Measurements from ENCODE around the gene RNU7-1.
"Not testable (repeated sequence)": the region's sequence is repeated elsewhere in the genome, so short reads cannot be mapped to it uniquely, and the experiment has no call there.

RNU7-1 gene

DNA sequence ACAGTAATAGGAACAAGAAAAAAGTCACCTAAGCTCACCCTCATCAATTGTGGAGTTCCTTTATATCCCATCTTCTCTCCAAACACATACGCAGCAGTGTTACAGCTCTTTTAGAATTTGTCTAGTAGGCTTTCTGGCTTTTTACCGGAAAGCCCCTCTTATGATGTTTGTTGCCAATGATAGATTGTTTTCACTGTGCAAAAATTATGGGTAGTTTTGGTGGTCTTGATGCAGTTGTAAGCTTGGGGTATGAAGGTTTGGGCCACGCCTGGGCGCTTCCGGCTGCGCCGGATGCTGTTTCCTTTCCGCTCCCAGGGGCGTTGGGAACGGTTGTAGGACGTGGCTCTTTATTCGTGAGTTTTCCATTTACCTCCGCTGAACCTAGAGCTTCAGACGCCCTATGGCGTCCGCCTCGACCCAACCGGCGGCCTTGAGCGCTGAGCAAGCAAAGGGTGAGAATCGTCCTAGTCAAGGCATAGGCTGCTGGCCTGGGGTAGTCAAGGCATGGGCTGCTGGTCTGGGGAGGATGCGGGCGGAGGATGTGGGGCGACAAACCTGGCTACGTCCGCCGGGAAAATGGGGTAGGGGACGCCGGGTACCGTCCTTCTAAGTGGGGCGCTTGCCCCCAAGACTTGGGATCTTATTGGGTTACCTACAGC, at the start of gene RNU7-1, which contains the start of gene C12orf57:
TSS of gene RNU7-1 (plus strand) at position 95 of the 659 bp plus-strand sequence.
TSS of gene C12orf57 (plus strand) at position 301 of the 659 bp plus-strand sequence. CDS start at position 401, 100 bp downstream.
- DNase-seq = peak; percentile 94

DNA sequence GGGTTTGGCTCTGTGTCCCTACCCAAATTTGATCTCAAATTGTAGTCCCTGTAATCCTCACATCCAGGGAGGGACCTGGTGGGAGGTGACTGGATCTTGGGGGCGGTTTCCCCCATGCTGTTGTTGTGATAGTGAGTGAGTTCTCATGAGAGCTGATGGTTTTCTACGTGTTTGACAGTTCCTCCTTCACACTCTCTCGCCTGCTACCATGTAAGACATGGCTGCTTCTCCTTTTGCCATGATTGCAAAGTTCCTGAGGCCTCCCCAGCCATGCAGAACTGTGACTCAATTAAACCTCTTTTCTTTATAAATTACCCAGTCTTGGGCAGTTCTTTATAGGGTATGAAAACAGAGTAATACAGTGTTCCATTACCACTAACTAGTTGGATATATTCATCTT, 49.3 kb upstream of the RNU7-1 start:
- no peak for DNase-seq

DNA sequence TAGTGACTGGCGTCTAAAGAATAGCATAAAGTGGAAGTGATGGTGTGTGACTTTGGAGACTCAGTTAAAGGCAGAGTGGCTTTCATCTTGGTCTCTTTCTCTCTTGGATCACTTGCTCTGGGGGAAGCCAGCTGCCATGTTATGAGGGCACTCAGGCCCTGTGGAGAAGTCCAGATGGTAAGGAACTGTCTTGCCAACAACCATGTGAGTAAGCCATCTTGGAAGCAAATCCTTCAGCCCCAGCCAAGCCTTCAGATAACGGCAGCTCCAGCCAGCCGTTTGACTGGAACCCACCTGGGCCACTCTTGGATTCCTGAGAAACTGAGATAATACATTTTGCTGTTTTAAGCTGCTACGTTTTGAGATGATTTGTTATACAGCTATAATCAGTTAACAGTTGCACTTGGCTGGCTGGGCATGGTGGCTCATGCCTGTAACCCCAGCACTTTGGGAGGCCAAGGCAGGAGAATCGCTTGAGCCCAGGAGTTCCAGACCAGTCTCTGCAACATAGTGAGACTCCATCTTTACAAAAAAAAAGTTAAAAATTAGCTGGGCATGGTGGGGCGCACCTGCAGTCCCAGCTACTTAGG, 46.7 kb upstream of the RNU7-1 start:
- DNase-seq = no peak

DNA sequence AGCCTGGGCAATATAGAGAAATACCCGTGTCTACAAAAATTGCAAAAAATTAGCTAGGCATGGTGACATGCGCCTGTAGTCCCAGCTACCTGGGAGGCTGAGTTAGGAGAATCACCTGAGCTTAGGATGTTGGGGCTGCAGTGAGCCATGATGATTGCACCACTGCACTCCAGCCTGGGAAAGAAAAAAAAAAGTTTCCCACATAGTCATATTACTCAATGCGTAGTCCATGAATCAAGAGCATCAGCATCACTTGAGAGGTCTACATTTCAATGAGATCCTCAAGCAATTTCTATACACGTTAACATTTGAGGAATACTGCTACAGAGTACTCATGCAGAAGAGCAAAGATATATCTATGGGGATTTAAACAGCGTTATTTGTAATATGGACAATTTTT, 44.2 kb upstream of the RNU7-1 start:
- no peak for DNase-seq

DNA sequence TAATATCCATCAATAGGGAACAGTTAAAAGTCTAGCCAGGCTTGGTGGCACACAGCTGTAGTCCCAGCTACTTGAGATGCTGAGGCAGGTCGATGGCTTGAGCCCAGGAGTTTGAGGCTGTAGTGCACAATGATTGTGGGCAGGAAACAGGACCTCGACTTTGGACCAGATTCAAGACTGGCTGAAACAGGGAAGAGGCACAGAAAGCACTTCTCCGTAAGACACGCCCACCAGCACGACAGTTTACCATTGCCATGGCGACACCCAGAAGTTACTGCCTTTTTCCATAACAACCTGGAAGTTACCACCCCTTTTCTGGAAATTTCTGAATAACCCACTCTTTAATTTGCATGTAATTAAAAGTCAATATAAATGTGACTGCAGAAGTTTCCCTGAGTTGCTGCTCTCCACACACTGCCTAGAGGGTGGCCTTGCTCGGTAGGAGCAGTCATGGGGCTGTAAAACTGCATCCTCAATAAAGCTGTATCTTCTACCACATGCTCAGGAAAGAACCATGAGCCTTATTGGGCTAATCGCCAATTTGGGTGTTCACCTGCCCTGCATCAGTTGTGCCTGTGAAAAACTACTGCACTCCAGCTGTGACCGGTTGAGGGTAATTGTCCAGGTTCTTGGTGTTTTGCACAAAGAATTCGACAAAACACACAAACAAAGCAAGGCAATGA, 43.6 kb upstream of the RNU7-1 start:
- no peak for DNase-seq

DNA sequence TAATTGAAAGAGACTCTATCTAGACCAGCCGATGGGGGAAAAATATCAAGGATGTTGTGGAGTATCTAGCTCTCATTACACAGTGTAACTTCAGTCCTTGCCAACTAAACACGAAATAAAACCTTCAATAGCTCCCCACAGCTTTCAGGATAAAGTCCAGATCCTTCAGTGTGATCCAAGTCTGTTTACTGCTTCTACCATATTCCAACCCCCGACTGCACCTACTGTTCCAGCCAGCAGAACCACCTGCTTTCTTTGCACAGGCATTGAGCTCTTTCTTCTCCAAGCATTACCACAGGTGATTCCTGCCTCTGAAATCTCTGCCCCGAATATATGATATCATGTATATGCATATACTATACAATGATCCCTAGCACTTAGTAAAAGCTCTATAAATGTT, 41.2 kb upstream of the RNU7-1 start:
- DNase-seq = no peak

DNA sequence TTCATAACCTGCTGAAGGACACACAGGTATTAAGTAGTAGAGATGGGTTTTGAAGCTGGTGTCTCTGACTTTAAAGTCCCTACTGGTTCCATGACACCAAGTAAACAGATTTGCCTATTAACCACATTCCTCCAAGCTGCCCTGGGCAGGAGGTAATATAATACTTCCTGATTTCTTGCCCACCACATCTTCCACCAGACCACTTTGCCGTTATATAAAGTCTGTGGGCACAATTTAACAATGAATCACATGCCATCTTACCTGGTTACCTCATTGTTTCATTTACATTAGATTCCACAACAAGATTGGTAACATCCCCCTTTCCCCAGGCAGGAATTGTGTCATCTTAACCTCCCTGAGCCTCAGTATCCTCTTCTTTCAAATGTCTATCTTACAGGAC, 39.9 kb upstream of the RNU7-1 start:
- no peak for DNase-seq

DNA sequence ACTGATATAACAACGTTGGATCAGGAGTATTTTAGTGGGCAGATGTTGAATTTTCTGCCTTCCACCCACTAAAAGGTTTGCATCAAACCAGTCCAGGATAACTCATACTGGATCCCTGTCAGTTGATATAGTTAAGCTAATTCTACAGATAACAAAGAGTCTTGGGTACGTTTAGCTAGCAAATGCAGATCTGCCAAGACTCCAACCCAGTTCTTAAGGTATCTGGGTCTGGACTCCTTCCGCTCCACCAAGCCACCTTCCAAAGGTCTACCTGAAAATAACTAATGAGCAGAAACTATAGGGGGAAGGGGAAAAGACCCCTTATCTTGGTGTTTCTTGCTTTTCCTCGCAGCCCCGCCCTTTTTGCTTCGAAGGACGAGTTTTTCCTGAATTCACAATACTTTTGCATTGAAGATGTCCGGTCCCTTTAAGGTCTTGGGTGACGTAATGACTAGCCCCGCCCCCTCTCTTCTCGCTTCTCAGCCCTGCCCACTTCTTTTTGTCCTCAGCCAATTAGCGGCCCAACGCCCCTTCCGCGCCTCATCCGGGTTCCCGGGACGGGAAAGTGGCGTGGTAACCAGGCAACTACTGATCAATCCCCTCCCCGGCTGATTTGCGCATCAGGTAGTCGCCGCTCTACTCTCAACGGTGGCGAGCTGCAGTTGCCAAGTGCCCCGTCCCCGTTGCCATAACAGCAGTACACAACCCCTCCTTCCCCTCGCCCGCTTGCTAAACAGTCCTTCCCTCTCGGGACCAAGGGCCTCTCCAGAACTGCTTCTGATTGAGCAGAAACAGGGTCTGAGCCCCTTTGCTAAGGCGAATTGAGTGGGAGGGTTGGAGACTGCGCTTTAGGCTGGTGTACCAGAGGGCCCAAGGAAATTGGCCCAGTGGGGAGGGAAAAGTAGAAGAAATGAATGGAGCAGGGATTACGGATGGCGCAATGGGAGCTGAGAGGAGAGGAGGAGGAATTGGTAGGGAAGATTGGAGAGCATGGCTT, 39.0 kb upstream of the RNU7-1 start, which contains the start of gene LRRC23:
TSS of gene LRRC23 (plus strand) at position 543 of the 997 bp plus-strand sequence. CDS start 812 bp downstream, outside the sequence.
- DNase-seq = peak; percentile 61

DNA sequence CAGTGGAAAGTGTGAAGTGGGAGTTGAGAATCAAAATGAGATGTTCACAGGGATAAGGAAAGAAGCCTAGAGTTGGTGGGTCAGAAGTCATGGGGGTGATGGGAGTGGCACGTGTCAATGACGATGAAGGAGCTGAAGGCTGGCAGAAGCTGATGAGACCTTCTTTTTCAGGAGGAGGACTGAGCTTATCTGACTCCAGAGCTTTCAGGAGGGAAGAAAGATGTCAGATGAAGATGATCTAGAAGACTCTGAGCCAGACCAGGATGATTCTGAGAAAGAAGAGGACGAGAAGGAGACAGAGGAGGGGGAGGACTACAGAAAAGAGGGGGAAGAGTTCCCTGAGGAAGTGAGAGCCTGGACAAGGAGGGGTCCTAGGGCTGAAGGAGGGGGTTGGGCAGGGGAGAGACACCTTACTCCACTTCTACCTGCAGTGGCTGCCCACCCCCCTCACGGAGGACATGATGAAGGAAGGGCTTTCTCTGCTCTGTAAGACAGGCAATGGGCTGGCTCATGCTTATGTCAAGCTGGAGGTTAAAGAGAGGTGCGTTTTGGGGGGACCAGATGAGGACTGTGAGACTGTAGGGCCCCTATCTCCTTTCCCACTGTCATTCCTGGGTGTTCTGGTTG, 38.1 kb upstream of the RNU7-1 start:
- DNase-seq = no peak

DNA sequence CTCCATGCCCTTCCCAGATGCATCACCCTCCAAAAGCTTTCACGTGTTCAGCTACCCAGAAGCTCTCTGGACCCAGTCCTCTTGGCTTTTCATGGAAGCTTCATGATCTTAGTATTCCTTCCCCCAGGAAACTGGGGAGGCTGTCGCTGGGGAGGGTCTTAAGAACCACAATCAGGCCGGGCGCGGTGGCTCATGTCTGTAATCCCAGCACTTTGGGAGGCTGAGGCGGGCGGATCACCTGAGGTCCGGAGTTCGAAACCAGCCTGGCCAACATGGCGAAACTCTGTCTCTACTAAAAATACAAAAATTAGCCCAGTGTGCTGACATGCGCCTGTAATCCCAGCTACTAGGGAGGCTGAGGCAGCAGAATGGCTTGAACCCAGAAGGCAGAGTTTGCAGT, 35.5 kb upstream of the RNU7-1 start:
- not testable (repeated sequence) for DNase-seq

DNA sequence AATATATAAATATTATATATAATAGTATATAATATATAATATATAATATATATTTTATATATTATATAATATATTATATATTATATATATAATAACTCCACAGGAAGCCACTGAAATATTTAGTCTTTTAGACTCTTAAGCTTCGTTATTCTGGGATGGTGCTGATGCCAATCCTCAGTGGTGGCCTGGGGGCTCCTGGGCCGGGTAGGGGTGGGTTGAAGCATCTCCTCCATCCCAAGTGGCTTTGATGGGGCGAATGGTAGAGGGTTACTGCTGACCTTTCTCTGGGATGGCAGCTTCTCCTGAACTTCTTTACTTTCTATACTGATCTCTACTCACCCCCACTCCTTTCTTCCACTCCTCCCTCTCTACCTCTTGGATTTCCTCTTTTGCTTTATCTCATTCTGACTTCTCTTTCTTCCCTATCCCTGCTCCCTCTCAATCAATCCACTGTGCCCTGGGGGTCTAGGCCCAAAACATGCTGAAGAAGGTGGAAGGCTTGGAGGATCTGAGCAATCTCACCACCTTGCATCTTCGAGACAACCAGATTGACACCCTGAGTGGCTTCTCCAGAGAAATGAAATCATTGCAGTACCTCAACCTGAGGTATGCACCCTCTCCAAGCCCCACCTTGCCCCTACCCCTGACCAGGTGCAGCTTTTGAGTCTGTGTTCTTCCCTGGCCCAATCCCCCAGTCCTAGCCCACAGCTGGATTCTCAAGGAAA, 34.0 kb upstream of the RNU7-1 start:
- DNase-seq = no peak

DNA sequence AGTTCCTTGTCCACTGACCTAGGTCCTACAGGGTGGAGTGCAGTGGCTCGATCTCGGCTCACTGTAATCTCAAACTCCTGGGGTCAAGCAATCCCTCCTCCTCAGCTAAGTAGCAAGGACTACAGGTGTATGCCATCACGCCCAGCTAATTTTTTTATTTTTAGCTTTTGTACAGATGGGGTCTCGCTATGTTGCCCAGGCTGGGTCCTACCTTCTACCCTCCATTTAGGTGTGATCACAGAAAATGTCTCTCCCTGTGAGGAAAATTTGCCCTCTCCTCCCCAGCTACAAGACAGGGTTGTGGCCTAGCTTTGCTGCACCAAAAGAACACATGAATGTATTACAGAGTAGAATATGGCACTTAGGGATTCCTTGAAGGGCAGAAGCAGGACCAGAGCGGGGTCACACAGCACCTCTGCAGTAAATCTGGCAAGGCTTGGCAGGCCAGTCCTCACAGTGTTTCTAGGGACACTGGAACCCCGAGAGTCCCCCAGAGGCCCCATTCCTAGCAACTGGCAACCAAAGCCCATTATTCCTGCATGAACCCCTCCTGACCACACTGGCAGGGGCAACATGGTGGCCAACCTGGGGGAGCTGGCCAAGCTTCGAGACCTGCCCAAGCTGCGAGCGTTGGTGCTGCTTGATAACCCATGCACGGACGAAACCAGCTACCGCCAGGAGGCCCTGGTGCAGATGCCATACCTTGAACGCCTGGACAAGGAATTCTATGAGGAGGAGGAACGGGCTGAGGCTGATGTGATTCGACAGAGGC, 31.3 kb upstream of the RNU7-1 start:
- DNase-seq = no peak

DNA sequence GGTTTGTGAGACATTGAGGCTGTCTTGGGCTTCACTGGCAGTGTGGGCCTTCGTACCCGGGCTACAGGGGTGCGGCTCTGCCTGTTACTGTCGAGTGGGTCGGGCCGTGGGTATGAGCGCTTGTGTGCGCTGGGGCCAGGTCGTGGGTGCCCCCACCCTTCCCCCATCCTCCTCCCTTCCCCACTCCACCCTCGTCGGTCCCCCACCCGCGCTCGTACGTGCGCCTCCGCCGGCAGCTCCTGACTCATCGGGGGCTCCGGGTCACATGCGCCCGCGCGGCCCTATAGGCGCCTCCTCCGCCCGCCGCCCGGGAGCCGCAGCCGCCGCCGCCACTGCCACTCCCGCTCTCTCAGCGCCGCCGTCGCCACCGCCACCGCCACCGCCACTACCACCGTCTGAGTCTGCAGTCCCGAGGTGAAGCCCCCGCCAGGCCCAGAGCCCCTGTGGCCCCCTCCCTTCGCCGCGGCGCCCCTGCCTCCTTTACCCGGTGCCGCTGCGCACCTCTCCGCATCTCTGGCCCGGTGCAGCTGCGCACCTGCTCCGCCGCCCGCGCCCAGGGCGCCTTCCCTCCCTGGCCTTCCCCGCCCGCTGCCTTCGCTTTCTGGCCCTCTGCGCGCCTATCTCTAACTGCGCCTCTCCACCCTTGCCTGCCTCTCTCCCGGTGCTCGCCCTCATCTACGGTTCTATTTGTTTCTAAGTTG, 29.2 kb upstream of the RNU7-1 start, which contains the start of gene ENO2:
TSS of gene ENO2 (plus strand) at position 335 of the 701 bp plus-strand sequence. CDS start 1,253 bp downstream, outside the sequence.
- no peak for DNase-seq

DNA sequence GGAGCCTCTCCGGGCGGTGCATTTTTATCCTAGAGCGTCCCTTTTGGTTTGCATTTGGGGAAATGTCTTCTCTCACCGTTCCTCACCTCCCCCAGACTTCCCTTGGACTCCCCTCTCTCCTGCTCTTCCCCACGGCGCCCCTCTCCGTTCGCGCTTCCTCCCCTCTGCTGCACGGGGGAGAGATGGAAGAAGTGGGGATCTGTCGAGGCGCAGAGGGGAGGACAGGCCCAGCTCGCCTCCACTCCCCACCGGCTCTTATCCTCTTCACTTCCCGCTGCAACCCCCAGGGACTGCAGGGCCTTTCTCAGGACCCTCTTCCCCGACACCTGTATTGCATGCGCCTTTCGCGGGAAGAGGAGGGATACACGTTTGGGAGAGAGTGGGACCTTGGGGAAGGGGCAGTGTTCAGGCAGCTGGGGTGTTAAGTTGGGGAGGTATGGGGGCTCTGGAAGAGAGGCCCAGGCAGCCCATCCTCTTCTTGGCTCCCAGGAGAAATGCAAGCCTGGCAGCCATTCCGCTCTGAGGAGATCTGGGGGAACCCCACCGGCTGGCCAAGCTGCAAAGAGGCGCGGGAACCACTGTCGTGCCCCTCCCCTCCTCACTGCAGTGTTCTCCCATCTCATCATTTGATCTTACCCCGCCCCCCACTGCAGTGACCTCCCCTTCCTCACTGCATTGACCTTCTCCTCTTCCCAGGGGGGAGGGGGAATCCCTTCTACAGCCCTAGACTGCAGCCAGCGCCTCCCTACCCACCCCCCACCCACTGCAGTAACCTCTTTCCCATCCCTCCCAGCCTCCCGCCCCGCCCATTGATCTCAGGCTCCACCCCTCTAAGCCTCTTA, 28.4 kb upstream of the RNU7-1 start:
- DNase-seq = no peak

DNA sequence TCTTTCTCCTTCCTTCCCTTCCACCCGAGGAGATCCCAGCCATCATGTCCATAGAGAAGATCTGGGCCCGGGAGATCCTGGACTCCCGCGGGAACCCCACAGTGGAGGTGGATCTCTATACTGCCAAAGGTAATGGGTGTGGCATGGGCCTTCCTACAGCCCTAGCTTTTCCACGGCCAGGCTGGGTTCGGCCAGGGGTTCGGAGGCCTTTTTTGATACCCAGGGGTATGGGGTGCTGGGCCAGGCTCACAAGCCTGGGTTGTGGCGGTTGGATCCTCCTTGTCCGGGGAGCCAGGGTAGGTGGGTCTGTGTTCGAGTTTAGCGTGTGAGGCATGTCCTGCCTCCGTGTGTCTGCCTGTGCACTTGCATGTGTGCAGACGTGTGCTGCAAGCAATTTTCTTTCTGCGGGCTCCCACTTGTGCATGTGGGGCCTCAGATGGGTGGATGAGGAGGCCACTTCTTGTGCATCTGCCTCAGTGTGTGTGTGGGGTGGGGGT, 27.8 kb upstream of the RNU7-1 start:
- no peak for DNase-seq

DNA sequence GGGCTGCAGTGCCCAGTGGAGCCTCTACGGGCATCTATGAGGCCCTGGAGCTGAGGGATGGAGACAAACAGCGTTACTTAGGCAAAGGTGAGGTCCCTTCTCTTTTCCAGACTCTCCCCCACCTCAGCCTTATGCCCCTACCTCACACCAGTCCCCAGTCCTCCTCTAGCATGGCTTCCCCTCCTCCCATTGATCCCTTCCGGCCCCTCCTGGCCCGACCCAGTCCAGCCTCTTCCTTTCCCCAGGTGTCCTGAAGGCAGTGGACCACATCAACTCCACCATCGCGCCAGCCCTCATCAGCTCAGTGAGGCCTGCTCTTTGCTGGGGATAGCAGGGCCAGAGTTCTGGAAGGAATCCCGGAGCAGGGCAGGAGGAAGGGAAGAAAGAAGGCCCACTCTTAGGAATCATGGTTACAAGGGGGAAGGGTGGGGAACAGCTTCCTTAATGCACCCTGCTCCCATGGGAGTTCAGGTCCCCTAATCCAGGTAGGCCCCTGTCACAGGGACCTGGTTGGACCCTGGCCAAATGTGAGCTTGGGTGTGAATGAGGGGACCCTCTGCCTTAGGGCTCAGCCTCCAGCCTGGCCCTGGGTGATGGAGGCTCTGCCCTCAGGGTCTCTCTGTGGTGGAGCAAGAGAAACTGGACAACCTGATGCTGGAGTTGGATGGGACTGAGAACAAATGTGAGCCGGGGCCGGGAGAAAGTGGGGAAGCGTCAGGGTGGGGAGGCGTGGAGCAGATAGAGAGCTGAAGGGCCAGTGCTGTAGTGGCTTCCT, 27.0 kb upstream of the RNU7-1 start:
- no peak for DNase-seq

DNA sequence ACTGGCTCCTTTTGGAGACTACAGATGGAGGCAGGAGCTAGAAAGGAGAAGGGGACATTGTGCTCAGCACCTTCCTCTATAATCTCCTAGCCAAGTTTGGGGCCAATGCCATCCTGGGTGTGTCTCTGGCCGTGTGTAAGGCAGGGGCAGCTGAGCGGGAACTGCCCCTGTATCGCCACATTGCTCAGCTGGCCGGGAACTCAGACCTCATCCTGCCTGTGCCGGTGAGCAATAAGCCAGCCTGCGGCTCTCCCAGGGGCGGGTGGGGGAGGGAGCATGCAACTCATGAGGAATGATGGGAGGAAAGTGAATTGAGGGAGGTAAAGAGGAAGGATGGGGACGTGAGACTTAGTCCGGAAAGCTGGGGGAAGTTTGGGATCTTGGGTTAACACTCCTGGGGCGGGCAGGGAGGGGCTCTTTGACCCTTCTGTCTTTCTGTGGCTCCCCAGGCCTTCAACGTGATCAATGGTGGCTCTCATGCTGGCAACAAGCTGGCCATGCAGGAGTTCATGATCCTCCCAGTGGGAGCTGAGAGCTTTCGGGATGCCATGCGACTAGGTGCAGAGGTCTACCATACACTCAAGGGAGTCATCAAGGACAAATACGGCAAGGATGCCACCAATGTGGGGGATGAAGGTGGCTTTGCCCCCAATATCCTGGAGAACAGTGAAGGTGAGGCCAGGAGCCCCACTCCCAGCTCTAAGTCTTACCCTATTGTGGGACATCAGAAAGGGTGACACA, 26.0 kb upstream of the RNU7-1 start:
- DNase-seq = no peak

Measured in NCI-H2081 treated with DMSO at 0.1 percent for 48 hours (cell line).